B cell (primary cell): ENCODE results near the gene AGBL4. TPM values are rescaled to one million over a fixed set of nuclear protein-coding genes. Genes with fewer than 3 reads are reported as not detected.

ENCODE experiments used
- ATAC-seq: fragments of 200-7000 bp; cut with Tn5 transposase; one replicate; pipeline ENCODE4 v1.10.0; 2021; ENCODE audit warnings: low read depth, mild to moderate bottlenecking, moderate number of reproducible peaks, moderate library complexity
- CTCF ChIA-PET: fragments of 350-600 bp; sonication (Branson Sonifier 250); formaldehyde crosslinking; loops from one replicate; lab custom pipeline; 2021; ENCODE audit warnings: antibody characterized with exemption, inconsistent platforms; lab: Charles Lee
- POLR2A ChIA-PET: fragments of 350-600 bp; sonication (Branson Sonifier 250); formaldehyde crosslinking; loops from one replicate; lab custom pipeline; 2021; ENCODE audit warnings: antibody characterized with exemption; lab: Charles Lee
- DNase-seq: peaks from one replicate; pipeline ENCODE4 v3.0.0; 2013
- H2AFZ ChIP-seq: 2 replicates; pipeline ENCODE4 v1.6.1; 2012; ENCODE audit warnings: mild to moderate bottlenecking, low read depth, low read length; ENCODE audit not compliant: insufficient read depth, poor library complexity, severe bottlenecking
- H3K27ac ChIP-seq, 2 donors: 1 replicate in 1 of 2; 2 replicates in 1 of 2; pipeline ENCODE4 v1.5.1; 2012 to 2013; ENCODE audit warnings: low read length in 2 of 2, mild to moderate bottlenecking in 2 of 2, moderate library complexity in 1 of 2
- H3K27me3 ChIP-seq, 4 experiments: fragments of 200-600 bp in 1 of 4; sonication (generic) in 1 of 4; replicated peaks in 1 of 4; 1 replicate in 2 of 4; 2 replicates in 2 of 4; pipeline versions ENCODE4 v1.6.1 to v1.7.0; 2013 to 2016; ENCODE audit warnings: low read length in 3 of 4, mild to moderate bottlenecking in 2 of 4, mixed read lengths in 1 of 4, moderate library complexity in 1 of 4; ENCODE audit not compliant: insufficient read depth in 4 of 4, control insufficient read depth in 3 of 4; ENCODE audit errors: control extremely low read depth in 1 of 4
- H3K36me3 ChIP-seq, 2 experiments: replicated peaks in 1 of 2; 1 replicate in 1 of 2; 2 replicates in 1 of 2; pipeline versions ENCODE4 v1.6.1 to v1.7.1; 2013; ENCODE audit warnings: low read length in 1 of 2; ENCODE audit not compliant: insufficient read depth in 2 of 2, control insufficient read depth in 1 of 2; ENCODE audit errors: control extremely low read depth in 1 of 2, extremely low read depth in 1 of 2
- H3K4me1 ChIP-seq, 2 donors: fragments of 200-600 bp in 1 of 2; sonication (generic) in 1 of 2; 1 replicate in 1 of 2; 2 replicates in 1 of 2; pipeline versions ENCODE4 v1.5.1 to v1.6.1; 2013 to 2017; ENCODE audit warnings: low read length in 2 of 2; ENCODE audit not compliant: control insufficient read depth in 2 of 2, insufficient read depth in 2 of 2
- H3K4me2 ChIP-seq: replicated peaks from 2 replicates; pipeline ENCODE3; 2012; ENCODE audit warnings: mild to moderate bottlenecking, low read depth, low read length; ENCODE audit not compliant: poor library complexity, severe bottlenecking
- H3K4me3 ChIP-seq, 5 experiments: fragments of 200-600 bp in 1 of 5; sonication (generic) in 1 of 5; 1 replicate in 3 of 5; 2 replicates in 2 of 5; pipeline versions ENCODE4 v1.5.1 to v1.7.0; 2011 to 2016; ENCODE audit warnings: low read length in 4 of 5, mild to moderate bottlenecking in 4 of 5, low read depth in 2 of 5, control low read depth in 1 of 5, moderate library complexity in 1 of 5; ENCODE audit not compliant: insufficient read depth in 1 of 5; ENCODE audit errors: control extremely low read depth in 1 of 5, extremely low read depth in 1 of 5
- H3K79me2 ChIP-seq: fragments of 200-600 bp; sonication (generic); one replicate; pipeline ENCODE4 v1.6.0; 2016; ENCODE audit warnings: low read length; ENCODE audit not compliant: control insufficient read depth, insufficient read depth
- H3K9ac ChIP-seq: fragments of 200-600 bp; sonication (generic); 2 replicates; pipeline ENCODE4 v1.6.1; 2017; ENCODE audit warnings: mild to moderate bottlenecking, low read length, moderate library complexity
- H3K9me3 ChIP-seq, 3 donors: one replicate each; pipeline versions ENCODE4 v1.6.1 to v1.7.1; 2013; ENCODE audit warnings: low read length in 2 of 3; ENCODE audit not compliant: control insufficient read depth in 2 of 3, insufficient read depth in 1 of 3; ENCODE audit errors: control extremely low read depth in 1 of 3
- H4K20me1 ChIP-seq: 2 replicates; pipeline ENCODE4 v1.6.0; 2012; ENCODE audit warnings: mild to moderate bottlenecking, low read length; ENCODE audit not compliant: insufficient read depth, control insufficient read depth, poor library complexity, severe bottlenecking
- H3K27ac Mint-ChIP-seq: one replicate; pipeline ENCODE4 v1.8.0; 2021; ENCODE audit warnings: mixed read lengths
- H3K27me3 Mint-ChIP-seq: one replicate; pipeline ENCODE4 v1.8.0; 2021; ENCODE audit warnings: mixed read lengths
- H3K4me1 Mint-ChIP-seq: one replicate; pipeline ENCODE4 v1.8.0; 2021; ENCODE audit warnings: mixed read lengths
- H3K4me3 Mint-ChIP-seq: one replicate; pipeline ENCODE4 v1.8.0; 2021; ENCODE audit warnings: mixed read lengths
- H3K9me3 Mint-ChIP-seq: one replicate; pipeline ENCODE4 v1.8.0; 2022; ENCODE audit warnings: mixed read lengths; ENCODE audit not compliant: insufficient read depth
- EZH2 ChIP-seq: IDR thresholded peaks from 2 replicates; pipeline ENCODE4 v1.6.1; 2012; ENCODE audit warnings: borderline replicate concordance, low read depth, mild to moderate bottlenecking, moderate library complexity, low read length; ENCODE audit not compliant: insufficient read depth, poor library complexity, severe bottlenecking
- WGBS: methylation state at CpG from one replicate; pipeline ENCODE4 v1.1.5; 2013; ENCODE audit warnings: missing lambda C conversion rate; ENCODE audit not compliant: insufficient coverage; 5-methylcytosine and 5-hydroxymethylcytosine counted together
- intact Hi-C: fragments of 100-400 bp; cut with micrococcal nuclease; formaldehyde crosslinking; loops from one replicate; pipeline ENCODE4 v1.10.0; 2022
- polyA plus RNA-seq: library from polyadenylated mRNA; depleted of rRNA; stranded (reverse); fragments of >200 nt; gene quantifications from 2 replicates; pipeline ENCODE4 v1.2.3, GENCODE V29; 2012
- total RNA-seq, 2 donors: library from RNA; stranded (reverse); fragments of 120-200 nt in 1 of 2; gene quantifications; 1 replicate in 1 of 2; 2 replicates in 1 of 2; pipeline versions ENCODE4 v1.2.3 to v1.2.4, GENCODE V29; 2013 to 2022
- TF ChIP-seq, protein P1 (sequence below): fragments of 200-600 bp; IDR thresholded peaks from one replicate; pipeline ENCODE4 v1.8.0; 2022; ENCODE audit warnings: antibody characterized with exemption, mild to moderate bottlenecking

AGBL4 gene
- total and polyA plus RNA-seq, 2 donors (not counting 1 experiment from before 2014, with no cell fraction given), result 0.07 to 0.12 TPM

DNA sequence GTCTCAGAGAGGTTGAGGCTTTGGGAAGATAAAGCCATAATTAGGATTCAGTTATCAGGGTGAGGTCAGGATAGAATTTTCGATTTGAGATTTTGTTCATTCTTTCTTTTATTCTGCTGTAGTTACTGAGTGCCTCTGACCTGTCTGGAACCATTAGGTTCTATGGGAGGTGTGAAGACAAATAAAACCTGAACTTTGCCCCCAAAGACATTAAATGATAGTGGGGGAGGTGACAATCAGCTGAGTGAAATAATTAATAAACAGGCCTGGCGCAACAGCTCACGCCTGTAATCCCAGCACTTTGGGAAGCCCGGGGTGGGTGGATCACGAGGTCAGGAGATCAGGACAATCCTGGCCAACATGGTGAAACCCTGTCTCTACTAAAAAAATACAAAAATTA lies 1496.7 kb downstream of the AGBL4 start:
- DNase-seq (no peak), ATAC-seq (no peak)
- Histone ChIP-seq H3K4me2 (no peak overlapping the region), H3K36me3 (no peaks in the 10 kb centered on the region), H3K4me1 (no peaks in the 10 kb centered on the region), H3K4me3 (no peak overlapping the region), H3K27me3 (no peaks in the 10 kb centered on the region), H3K27ac (no peak overlapping the region), H3K9ac (no peak overlapping the region), H3K9me3 (peaks cover 0 to 4% (median 0%) of the 10 kb centered on the region in 3 donors), H4K20me1 (no peaks in the 10 kb centered on the region), H3K79me2 (no peaks in the 10 kb centered on the region), H2AFZ (no peak overlapping the region)
- no peaks in the 10 kb centered on the region for H3K4me1 Mint-ChIP-seq
- CTCF ChIA-PET, result interaction anchor here (1.4 kb wide), 1 partner anchor 29 kb away, joined by 4 read pairs; no protein-coding TSS in a partner anchor
- H3K27me3 Mint-ChIP-seq, result peaks cover 20% of the 10 kb centered on the region
- TF ChIP-seq, protein P1, sequence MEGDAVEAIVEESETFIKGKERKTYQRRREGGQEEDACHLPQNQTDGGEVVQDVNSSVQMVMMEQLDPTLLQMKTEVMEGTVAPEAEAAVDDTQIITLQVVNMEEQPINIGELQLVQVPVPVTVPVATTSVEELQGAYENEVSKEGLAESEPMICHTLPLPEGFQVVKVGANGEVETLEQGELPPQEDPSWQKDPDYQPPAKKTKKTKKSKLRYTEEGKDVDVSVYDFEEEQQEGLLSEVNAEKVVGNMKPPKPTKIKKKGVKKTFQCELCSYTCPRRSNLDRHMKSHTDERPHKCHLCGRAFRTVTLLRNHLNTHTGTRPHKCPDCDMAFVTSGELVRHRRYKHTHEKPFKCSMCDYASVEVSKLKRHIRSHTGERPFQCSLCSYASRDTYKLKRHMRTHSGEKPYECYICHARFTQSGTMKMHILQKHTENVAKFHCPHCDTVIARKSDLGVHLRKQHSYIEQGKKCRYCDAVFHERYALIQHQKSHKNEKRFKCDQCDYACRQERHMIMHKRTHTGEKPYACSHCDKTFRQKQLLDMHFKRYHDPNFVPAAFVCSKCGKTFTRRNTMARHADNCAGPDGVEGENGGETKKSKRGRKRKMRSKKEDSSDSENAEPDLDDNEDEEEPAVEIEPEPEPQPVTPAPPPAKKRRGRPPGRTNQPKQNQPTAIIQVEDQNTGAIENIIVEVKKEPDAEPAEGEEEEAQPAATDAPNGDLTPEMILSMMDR, result no peak
- TF ChIP-seq EZH2, result no peak
- POLR2A ChIA-PET, result no interaction called here
- no peaks in the 10 kb centered on the region for H3K9me3 Mint-ChIP-seq
- intact Hi-C loops, result no loop called here
- WGBS, result 78% methylated on average over 5 of the region's 5 CpGs
- H3K27ac Mint-ChIP-seq, result no peak overlapping the region
- no peak overlapping the region for H3K4me3 Mint-ChIP-seq

DNA sequence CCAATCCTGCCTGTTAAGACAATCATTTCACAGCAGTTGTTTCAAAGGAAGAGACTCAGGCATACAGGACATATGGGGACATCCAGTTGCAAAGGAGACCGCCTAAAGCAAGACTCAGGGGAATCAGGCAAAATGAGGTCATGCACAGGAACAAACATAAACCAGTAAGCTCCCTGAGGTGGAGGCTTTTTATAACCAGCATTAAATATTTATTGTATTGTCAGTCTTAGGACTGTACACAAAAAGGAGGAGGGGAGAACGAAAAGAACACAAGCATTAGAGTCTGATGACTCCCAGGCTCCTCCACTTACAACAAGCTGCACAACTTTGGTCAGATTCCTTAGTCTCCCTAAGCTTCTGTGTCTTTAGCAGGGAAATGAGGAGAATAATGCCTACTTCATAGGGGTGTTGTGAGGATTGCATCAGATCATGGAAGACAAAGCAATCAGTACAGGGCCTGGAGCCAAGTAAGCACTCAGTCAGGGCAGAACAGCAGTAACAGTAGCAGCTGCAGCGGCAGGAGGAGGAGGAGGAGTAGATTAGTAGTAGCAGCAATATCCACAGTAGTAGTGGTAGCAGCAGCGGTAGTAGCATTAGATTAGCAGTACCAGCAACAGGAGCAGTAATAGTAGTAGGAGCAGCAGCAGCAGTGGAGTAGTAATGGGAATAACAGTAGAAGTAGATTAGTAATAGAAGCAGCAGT lies 1497.6 kb downstream of the AGBL4 start:
- POLR2A ChIA-PET, result no interaction called here
- Mint-ChIP-seq H3K4me3 (no peak overlapping the region), H3K9me3 (no peaks in the 10 kb centered on the region), H3K27me3 (peaks cover 18% of the 10 kb centered on the region), H3K27ac (no peak overlapping the region), H3K4me1 (no peaks in the 10 kb centered on the region)
- no peak for TF ChIP-seq EZH2
- TF ChIP-seq, protein P1, result no peak
- CTCF ChIA-PET, result interaction anchor here (1.4 kb wide), 1 partner anchor 28 kb away, joined by 4 read pairs; no protein-coding TSS in a partner anchor
- Histone ChIP-seq H3K36me3 (no peaks in the 10 kb centered on the region), H4K20me1 (no peaks in the 10 kb centered on the region), H3K27me3 (no peaks in the 10 kb centered on the region), H3K9me3 (peaks cover 0 to 4% (median 0%) of the 10 kb centered on the region in 3 donors), H3K4me2 (no peak overlapping the region), H3K9ac (no peak overlapping the region), H3K4me1 (no peaks in the 10 kb centered on the region), H3K4me3 (no peak overlapping the region), H2AFZ (no peak overlapping the region), H3K79me2 (no peaks in the 10 kb centered on the region), H3K27ac (no peak overlapping the region)
- WGBS, result 80% methylated on average over 3 of the region's 4 CpGs
- DNase-seq, result no peak
- ATAC-seq, result no peak
- intact Hi-C loops, result no loop called here
